Bronchial epithelial cell (primary cell): Measurements from ENCODE around the gene SCUBE1. TPM values are rescaled to one million over a fixed set of nuclear protein-coding genes. Genes with fewer than 3 reads are reported as not detected.
A peak's percentile ranks its signal among the peaks of the same experiment; 100 is the strongest.

Experiments used
- DNase-seq: peaks from one replicate; pipeline ENCODE4 v3.0.0-alpha.2; 2010; ENCODE audit warnings: low read depth
- FAIRE-seq: peaks from 2 replicates; lab custom pipeline; 2011; peaks lifted over from hg19 to GRCh38; lab: Jason Lieb, UNC
- H3K27me3 ChIP-seq: 2 replicates; pipeline ENCODE4 v1.5.1; 2011; ENCODE audit warnings: low read length; ENCODE audit not compliant: control insufficient read depth, insufficient read depth
- H3K36me3 ChIP-seq: 2 replicates; pipeline ENCODE4 v1.5.1; 2011; ENCODE audit warnings: low read length; ENCODE audit not compliant: control insufficient read depth, insufficient read depth
- H3K4me3 ChIP-seq: 2 replicates; pipeline ENCODE4 v1.5.1; 2011; ENCODE audit warnings: mild to moderate bottlenecking, low read depth, low read length, control low read depth
- total RNA-seq: library from RNA; depleted of rRNA; stranded (reverse); fragments of >200 nt; gene quantifications from 2 replicates; pipeline ENCODE4 v1.2.1, GENCODE V29; 2014
- TF ChIP-seq, protein P1 (sequence below): IDR thresholded peaks from 2 replicates; pipeline ENCODE4 v1.5.1; 2011; ENCODE audit warnings: mild to moderate bottlenecking, moderate library complexity, low read length, control low read depth, inconsistent platforms; ENCODE audit not compliant: insufficient read depth, severe bottlenecking

Gene SCUBE1
- total RNA-seq, 1 donor from 2014 or later: under 0.01 TPM

GRCh38 chr22:43191831-43192230, 151.3 kb downstream of the SCUBE1 start:
- no peaks in the 10 kb centered on the region for H3K27me3 ChIP-seq
- FAIRE-seq: no peak
- peak; percentile 47 for DNase-seq
- no peak overlapping the region for H3K4me3 ChIP-seq
- TF ChIP-seq, protein P1, sequence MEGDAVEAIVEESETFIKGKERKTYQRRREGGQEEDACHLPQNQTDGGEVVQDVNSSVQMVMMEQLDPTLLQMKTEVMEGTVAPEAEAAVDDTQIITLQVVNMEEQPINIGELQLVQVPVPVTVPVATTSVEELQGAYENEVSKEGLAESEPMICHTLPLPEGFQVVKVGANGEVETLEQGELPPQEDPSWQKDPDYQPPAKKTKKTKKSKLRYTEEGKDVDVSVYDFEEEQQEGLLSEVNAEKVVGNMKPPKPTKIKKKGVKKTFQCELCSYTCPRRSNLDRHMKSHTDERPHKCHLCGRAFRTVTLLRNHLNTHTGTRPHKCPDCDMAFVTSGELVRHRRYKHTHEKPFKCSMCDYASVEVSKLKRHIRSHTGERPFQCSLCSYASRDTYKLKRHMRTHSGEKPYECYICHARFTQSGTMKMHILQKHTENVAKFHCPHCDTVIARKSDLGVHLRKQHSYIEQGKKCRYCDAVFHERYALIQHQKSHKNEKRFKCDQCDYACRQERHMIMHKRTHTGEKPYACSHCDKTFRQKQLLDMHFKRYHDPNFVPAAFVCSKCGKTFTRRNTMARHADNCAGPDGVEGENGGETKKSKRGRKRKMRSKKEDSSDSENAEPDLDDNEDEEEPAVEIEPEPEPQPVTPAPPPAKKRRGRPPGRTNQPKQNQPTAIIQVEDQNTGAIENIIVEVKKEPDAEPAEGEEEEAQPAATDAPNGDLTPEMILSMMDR: no peak
- H3K36me3 ChIP-seq: no peaks in the 10 kb centered on the region

- FAIRE-seq: no peak
- H3K27me3 ChIP-seq: no peaks in the 10 kb centered on the region
- no peak overlapping the region for H3K4me3 ChIP-seq
- TF ChIP-seq, protein P1: no peak
- no peaks in the 10 kb centered on the region for H3K36me3 ChIP-seq
- no peak for DNase-seq
These were observed 154.2 kb downstream of the SCUBE1 start for GRCh38 chr22:43188829-43189545.

GRCh38 chr22:43187171-43188099, 155.7 kb downstream of the SCUBE1 start:
- peak; percentile 85 for DNase-seq
- Histone ChIP-seq H3K4me3 (peak overlapping the region; percentile 34), H3K27me3 (no peaks in the 10 kb centered on the region), H3K36me3 (peaks cover 5% of the 10 kb centered on the region)
- TF ChIP-seq, protein P1: peak; percentile 82
- FAIRE-seq: no peak

DNA sequence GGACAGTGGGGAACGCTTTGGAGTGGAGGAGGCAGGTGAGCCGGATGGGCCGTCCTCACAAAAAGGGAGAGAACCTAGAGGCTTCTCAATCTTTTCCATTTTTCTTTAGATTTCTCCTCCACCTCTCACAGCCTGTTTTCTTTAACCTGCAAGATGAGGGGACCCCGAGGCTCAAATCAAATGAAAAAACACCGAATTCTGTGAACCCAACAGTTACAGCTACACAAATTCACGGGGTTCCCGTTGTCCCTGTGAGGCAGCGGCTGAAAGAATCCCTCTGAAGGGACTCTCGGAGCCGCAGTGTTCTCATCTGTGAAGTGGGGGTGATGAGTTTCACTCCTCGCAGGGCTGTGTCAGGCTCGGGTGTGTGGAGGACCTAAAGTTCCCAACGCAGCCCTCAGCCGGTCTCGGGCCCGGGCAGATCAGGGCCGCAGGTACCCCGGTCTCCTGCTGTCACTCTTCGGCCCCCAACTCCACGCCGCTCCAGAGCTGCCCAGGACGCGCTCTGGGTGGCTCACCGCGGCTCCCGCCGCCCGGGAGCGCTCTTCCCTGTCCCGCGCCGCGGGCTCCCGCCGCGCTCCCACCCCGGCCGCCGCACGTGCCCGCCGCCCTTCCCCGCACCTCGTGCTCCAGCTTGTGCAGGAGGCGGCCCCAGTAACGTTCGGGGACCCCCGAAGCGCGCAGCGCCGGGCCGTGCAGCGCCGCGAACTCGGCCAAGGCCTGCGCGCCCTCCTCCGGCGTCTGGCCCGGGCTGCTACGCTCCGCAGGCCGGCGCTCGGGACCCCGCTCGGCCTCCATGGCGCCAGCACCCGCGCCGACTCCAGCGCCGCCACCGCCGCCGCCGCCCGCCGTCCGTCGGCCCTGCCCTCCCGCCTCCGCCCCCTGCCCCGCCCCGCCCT, 156.7 kb downstream of the SCUBE1 start, which contains the start of gene TTLL12:
Gene TTLL12 (minus strand): TSS at position 863 of the 899 bp plus-strand sequence. CDS start 65 bp downstream, at position 798.
- TF ChIP-seq, protein P1: peak; percentile 7
- H3K27me3 ChIP-seq: no peaks in the 10 kb centered on the region
- no peak for FAIRE-seq
- H3K4me3 ChIP-seq: peak within 1 kb of the TSS; percentile 79
- no peak for DNase-seq
- H3K36me3 ChIP-seq: peaks cover 12% of the 10 kb centered on the region

GRCh38 chr22:43185860-43186261, 157.3 kb downstream of the SCUBE1 start:
- Histone ChIP-seq H3K4me3 (peak overlapping the region; percentile 79), H3K36me3 (peaks cover 15% of the 10 kb centered on the region), H3K27me3 (no peaks in the 10 kb centered on the region)
- FAIRE-seq (no peak), DNase-seq (peak; percentile 17)
- TF ChIP-seq, protein P1: no peak
